Measurements from ENCODE around the gene AP4S1.

Gene AP4S1

GRCh38 chr14:31075144-31075543, 49.7 kb downstream of the AP4S1 start:
- no peak for TF ChIP-seq CTCF (IDR thresholded peaks at IDR 0.05; ENCODE audit: low read depth, low read length, missing control alignments)
- in situ Hi-C loops (cut with HindIII; ENCODE audit: low pct_ligation_motif_present, low sequenced_read_pairs), result no loop called here
- H3K4me3 ChIP-seq (ENCODE audit: low read depth, low read length), result no peak overlapping the region
- H3K36me3 ChIP-seq (replicated peaks), result no peaks in the 10 kb centered on the region
- no peak for DNase-seq
- H3K27ac ChIP-seq, result no peak overlapping the region
- no peaks in the 10 kb centered on the region for H3K27me3 ChIP-seq (replicated peaks)

- TF ChIP-seq CTCF (IDR thresholded peaks at IDR 0.05; ENCODE audit: low read depth, low read length, missing control alignments), result no peak
- Histone ChIP-seq H3K36me3 (replicated peaks) (no peaks in the 10 kb centered on the region), H3K4me3 (ENCODE audit: low read depth, low read length) (no peak overlapping the region), H3K27ac (no peak overlapping the region), H3K27me3 (replicated peaks) (no peaks in the 10 kb centered on the region)
- DNase-seq, result no peak
- in situ Hi-C loops (cut with HindIII; ENCODE audit: low pct_ligation_motif_present, low sequenced_read_pairs), result no loop called here
Measured at GRCh38 chr14:31078766-31079165, 53.3 kb downstream of the AP4S1 start.

GRCh38 chr14:31080056-31080455, 54.6 kb downstream of the AP4S1 start:
- in situ Hi-C loops (cut with HindIII; ENCODE audit: low pct_ligation_motif_present, low sequenced_read_pairs), result no loop called here
- TF ChIP-seq CTCF (IDR thresholded peaks at IDR 0.05; ENCODE audit: low read depth, low read length, missing control alignments), result no peak
- no peaks in the 10 kb centered on the region for H3K36me3 ChIP-seq (replicated peaks)
- no peak overlapping the region for H3K27ac ChIP-seq
- DNase-seq, result no peak
- no peak overlapping the region for H3K4me3 ChIP-seq (ENCODE audit: low read depth, low read length)
- no peaks in the 10 kb centered on the region for H3K27me3 ChIP-seq (replicated peaks)

- no peaks in the 10 kb centered on the region for H3K27me3 ChIP-seq (replicated peaks)
- no peak for TF ChIP-seq CTCF (IDR thresholded peaks at IDR 0.05; ENCODE audit: low read depth, low read length, missing control alignments)
- no peak overlapping the region for H3K27ac ChIP-seq
- H3K36me3 ChIP-seq (replicated peaks), result no peaks in the 10 kb centered on the region
- in situ Hi-C loops (cut with HindIII; ENCODE audit: low pct_ligation_motif_present, low sequenced_read_pairs), result no loop called here
- no peak overlapping the region for H3K4me3 ChIP-seq (ENCODE audit: low read depth, low read length)
- no peak for DNase-seq
Measured at GRCh38 chr14:31080484-31080883, 55.0 kb downstream of the AP4S1 start.

GRCh38 chr14:31083781-31084180, 58.3 kb downstream of the AP4S1 start:
- Histone ChIP-seq H3K27me3 (replicated peaks) (no peaks in the 10 kb centered on the region), H3K36me3 (replicated peaks) (no peaks in the 10 kb centered on the region), H3K4me3 (ENCODE audit: low read depth, low read length) (no peak overlapping the region), H3K27ac (no peak overlapping the region)
- in situ Hi-C loops (cut with HindIII; ENCODE audit: low pct_ligation_motif_present, low sequenced_read_pairs), result no loop called here
- TF ChIP-seq CTCF (IDR thresholded peaks at IDR 0.05; ENCODE audit: low read depth, low read length, missing control alignments), result no peak
- DNase-seq, result no peak

GRCh38 chr14:31084385-31084784, 58.9 kb downstream of the AP4S1 start:
- Histone ChIP-seq H3K36me3 (replicated peaks) (no peaks in the 10 kb centered on the region), H3K4me3 (ENCODE audit: low read depth, low read length) (no peak overlapping the region), H3K27ac (no peak overlapping the region), H3K27me3 (replicated peaks) (no peaks in the 10 kb centered on the region)
- TF ChIP-seq CTCF (IDR thresholded peaks at IDR 0.05; ENCODE audit: low read depth, low read length, missing control alignments), result no peak
- in situ Hi-C loops (cut with HindIII; ENCODE audit: low pct_ligation_motif_present, low sequenced_read_pairs), result no loop called here
- no peak for DNase-seq
